ENCODE measurements around the gene HMOX2.

HMOX2 gene, protein sequence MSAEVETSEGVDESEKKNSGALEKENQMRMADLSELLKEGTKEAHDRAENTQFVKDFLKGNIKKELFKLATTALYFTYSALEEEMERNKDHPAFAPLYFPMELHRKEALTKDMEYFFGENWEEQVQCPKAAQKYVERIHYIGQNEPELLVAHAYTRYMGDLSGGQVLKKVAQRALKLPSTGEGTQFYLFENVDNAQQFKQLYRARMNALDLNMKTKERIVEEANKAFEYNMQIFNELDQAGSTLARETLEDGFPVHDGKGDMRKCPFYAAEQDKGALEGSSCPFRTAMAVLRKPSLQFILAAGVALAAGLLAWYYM

DNA sequence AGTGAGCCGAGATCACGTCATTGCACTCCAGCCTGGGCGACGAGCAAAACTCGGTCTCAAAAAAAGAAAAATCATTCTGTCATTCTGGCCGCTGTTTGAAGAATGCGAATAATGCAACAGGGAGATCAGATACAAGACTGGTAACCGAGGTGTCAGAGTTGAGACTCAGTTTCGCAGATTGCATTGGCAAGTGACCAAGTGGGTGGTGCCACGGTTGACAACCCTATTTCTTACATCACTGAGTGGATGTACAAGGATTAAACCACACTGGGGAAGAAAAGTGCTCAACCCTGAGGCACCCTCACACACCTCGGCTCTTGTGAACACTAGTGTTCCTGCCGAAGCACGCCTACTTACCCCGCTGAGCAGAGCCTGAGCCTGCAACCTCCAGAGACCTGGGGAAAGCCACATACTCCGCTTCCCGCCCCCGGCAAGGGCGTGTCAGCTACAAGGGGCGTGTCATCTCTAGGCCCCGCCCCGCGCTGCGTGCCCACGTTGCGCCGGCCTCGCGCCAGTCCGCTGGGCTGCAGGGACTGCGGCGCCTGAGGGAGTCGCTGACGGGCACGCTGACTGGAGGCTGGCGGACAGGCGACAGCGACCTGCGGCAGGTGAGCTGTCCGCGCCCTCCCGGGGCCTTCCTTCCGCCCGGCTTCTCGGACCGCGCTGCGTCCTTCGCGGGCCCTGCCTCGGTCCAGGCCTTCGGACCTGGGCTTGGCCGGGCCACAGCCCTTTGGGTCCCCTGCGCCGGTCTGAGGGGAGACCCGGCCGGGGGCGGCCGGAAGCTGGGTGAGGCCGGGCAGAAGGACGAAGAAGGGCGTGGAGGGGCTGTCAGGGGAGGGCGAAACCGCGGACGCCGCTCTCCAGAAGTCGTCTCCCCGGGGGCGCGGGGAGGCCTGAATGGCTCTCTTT lies at the start of gene HMOX2:
HMOX2 (plus strand) TSS at position 519 of the 909 bp plus-strand sequence. CDS start 29,127 bp downstream, outside the sequence.
- H3K27ac ChIP-seq (ENCODE audit: low read depth, low read length), result peak within 1 kb of the TSS; percentile 57
- H3K4me3 ChIP-seq (ENCODE audit: low read length), result peak within 1 kb of the TSS; percentile 87
- H3K9ac ChIP-seq (ENCODE audit: low read length), result peak within 1 kb of the TSS; percentile 35
- H3K36me3 ChIP-seq (ENCODE audit: control insufficient read depth, insufficient read depth, low read length), result no peaks in the 10 kb centered on the region
- no peaks in the 10 kb centered on the region for H3K27me3 ChIP-seq (ENCODE audit: control insufficient read depth, insufficient read depth, low read length)
- H3K4me1 ChIP-seq (ENCODE audit: control insufficient read depth, insufficient read depth, low read length), result no peaks in the 10 kb centered on the region

DNA sequence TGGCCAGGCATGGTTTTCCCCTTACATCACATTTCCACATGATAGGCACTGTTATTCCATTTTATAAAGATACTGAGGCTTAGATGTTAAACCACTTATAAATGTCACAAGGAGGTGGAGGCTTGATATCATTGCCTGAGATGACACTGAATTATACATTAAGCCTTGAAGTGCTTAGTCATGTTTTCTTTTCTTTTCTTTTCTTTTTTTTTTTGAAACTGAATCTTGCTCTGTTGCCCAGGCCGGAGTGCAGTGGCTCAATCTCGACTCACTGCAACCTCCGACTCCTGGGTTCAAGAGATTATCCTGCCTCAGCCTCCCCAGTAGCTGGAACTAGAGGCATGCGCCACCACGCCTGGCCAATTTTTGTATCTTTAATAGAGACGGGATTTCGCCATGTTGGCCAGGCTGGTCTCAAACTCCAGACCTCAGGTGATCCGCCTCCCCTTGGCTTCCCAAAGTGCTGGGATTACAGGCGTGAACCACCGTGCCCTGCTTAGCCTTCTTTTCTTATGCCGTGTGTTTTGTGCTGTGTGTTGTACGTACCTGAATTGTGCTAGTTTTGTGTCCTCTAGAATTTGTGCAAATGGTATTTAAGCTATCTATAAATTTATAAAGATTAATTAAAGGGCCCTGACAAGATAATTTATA lies 49.4 kb upstream of the HMOX2 start:
- no peaks in the 10 kb centered on the region for H3K36me3 ChIP-seq (ENCODE audit: control insufficient read depth, insufficient read depth, low read length)
- peaks cover 3% of the 10 kb centered on the region for H3K4me1 ChIP-seq (ENCODE audit: control insufficient read depth, insufficient read depth, low read length)
- no peak overlapping the region for H3K27ac ChIP-seq (ENCODE audit: low read depth, low read length)
- peak overlapping the region; percentile 100 for H3K4me3 ChIP-seq (ENCODE audit: low read length)
- no peak overlapping the region for H3K9ac ChIP-seq (ENCODE audit: low read length)
- no peaks in the 10 kb centered on the region for H3K27me3 ChIP-seq (ENCODE audit: control insufficient read depth, insufficient read depth, low read length)

DNA sequence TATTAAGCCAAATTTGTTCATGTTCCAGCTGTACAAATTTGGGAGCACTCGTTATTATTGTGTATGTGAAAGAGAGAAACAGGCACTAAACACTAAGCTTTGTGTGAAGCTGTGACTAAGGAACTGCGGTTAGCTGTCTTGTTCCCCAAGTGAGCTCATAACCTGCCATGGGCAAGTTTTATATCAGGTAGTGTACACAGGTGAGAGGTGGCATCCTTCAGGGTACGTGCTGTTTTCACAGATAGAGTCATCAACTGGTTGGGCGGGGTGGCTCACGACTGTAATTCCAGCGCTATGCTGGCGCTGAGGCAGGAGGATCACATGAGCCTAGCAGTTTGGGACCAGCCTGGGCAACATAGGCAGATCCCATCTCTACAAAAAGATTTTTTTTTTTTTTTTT lies 47.7 kb upstream of the HMOX2 start:
- Histone ChIP-seq H3K9ac (ENCODE audit: low read length) (no peak overlapping the region), H3K4me3 (ENCODE audit: low read length) (no peak overlapping the region), H3K4me1 (ENCODE audit: control insufficient read depth, insufficient read depth, low read length) (peaks cover 3% of the 10 kb centered on the region), H3K27me3 (ENCODE audit: control insufficient read depth, insufficient read depth, low read length) (no peaks in the 10 kb centered on the region), H3K27ac (ENCODE audit: low read depth, low read length) (no peak overlapping the region), H3K36me3 (ENCODE audit: control insufficient read depth, insufficient read depth, low read length) (no peaks in the 10 kb centered on the region)

DNA sequence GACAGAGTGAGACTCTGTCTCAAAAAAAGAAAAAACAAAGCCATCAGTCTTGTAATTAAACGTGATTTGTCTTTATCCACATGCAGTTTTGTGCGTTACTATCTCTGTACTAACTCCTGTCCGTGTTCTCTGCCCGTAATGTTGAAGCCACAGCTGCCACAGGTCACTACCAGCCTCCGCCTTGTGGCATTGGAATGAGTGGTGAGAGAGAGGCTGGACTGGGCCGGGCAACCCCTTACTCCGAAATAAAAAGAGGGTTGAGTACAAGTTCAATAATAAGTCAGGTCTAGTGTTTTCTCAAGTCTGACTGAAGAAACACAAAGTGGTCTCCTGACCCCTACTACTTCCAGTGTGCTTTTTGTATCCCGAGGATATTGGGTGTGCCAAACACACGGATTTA lies 45.2 kb upstream of the HMOX2 start:
- no peak overlapping the region for H3K27ac ChIP-seq (ENCODE audit: low read depth, low read length)
- peaks cover 10% of the 10 kb centered on the region for H3K36me3 ChIP-seq (ENCODE audit: control insufficient read depth, insufficient read depth, low read length)
- H3K9ac ChIP-seq (ENCODE audit: low read length), result no peak overlapping the region
- H3K4me3 ChIP-seq (ENCODE audit: low read length), result no peak overlapping the region
- no peaks in the 10 kb centered on the region for H3K27me3 ChIP-seq (ENCODE audit: control insufficient read depth, insufficient read depth, low read length)
- H3K4me1 ChIP-seq (ENCODE audit: control insufficient read depth, insufficient read depth, low read length), result no peaks in the 10 kb centered on the region

DNA sequence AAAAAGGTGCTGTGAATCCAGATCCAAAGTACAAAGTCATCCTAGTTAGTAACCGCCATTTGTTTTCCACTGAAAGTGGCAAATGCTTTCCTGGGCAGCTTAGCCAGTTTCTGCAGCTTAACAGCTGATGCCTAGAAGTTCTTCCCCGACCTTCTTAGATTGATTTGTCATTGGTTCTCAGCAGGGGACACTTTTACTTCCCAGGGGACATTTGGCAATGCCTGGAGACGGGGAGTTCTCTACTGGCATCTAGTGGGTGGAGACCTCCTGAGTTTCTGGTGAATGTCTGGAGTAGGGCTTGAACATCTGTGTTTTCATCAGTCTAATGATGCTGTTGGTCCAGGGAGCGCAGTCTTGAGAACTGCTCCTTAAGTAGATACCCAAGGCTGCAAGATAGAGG lies 43.0 kb upstream of the HMOX2 start:
- Histone ChIP-seq H3K9ac (ENCODE audit: low read length) (no peak overlapping the region), H3K36me3 (ENCODE audit: control insufficient read depth, insufficient read depth, low read length) (peaks cover 16% of the 10 kb centered on the region), H3K27ac (ENCODE audit: low read depth, low read length) (no peak overlapping the region), H3K4me3 (ENCODE audit: low read length) (no peak overlapping the region), H3K27me3 (ENCODE audit: control insufficient read depth, insufficient read depth, low read length) (no peaks in the 10 kb centered on the region), H3K4me1 (ENCODE audit: control insufficient read depth, insufficient read depth, low read length) (no peaks in the 10 kb centered on the region)

DNA sequence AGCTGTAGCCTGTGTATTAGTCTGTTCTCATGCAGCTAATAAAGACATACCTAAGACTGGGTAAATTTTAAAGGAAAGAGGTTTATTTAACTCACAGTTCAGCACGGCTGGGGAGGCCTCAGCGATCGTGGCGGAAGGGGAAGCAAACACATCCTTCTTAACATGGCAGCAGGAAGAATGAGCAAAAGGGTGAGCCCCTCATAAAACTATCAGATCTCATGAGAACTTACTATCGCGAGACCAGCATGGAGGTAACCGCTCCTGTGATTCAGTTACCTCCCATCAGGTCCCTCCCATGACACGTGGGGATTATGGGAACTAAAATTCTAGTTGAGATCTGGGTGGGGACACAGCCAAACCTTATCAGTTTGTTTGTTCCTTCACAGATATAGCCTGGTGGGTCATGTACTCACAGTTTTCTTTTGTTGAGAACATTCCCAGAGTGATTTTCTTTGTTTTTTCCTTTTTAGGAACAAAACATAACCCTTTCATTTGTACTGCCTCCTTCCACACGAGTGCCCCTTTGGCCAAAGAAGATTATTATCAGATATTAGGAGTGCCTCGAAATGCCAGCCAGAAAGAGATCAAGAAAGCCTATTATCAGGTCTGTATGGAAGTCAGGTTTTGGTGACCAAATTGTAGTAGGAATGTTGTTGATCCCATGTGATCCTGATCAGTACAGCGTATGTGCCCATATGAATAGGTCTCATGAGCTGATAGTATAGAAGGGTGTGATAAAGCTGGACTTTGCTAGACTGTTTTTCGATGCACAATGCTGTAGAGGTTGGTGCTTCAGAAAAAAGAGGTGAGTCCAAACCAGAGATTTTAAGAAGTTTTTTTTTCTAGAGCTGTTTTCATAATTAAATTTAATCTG lies 42.0 kb upstream of the HMOX2 start:
- Histone ChIP-seq H3K4me1 (ENCODE audit: control insufficient read depth, insufficient read depth, low read length) (no peaks in the 10 kb centered on the region), H3K9ac (ENCODE audit: low read length) (no peak overlapping the region), H3K36me3 (ENCODE audit: control insufficient read depth, insufficient read depth, low read length) (peaks cover 16% of the 10 kb centered on the region), H3K27me3 (ENCODE audit: control insufficient read depth, insufficient read depth, low read length) (no peaks in the 10 kb centered on the region), H3K4me3 (ENCODE audit: low read length) (no peak overlapping the region), H3K27ac (ENCODE audit: low read depth, low read length) (no peak overlapping the region)

DNA sequence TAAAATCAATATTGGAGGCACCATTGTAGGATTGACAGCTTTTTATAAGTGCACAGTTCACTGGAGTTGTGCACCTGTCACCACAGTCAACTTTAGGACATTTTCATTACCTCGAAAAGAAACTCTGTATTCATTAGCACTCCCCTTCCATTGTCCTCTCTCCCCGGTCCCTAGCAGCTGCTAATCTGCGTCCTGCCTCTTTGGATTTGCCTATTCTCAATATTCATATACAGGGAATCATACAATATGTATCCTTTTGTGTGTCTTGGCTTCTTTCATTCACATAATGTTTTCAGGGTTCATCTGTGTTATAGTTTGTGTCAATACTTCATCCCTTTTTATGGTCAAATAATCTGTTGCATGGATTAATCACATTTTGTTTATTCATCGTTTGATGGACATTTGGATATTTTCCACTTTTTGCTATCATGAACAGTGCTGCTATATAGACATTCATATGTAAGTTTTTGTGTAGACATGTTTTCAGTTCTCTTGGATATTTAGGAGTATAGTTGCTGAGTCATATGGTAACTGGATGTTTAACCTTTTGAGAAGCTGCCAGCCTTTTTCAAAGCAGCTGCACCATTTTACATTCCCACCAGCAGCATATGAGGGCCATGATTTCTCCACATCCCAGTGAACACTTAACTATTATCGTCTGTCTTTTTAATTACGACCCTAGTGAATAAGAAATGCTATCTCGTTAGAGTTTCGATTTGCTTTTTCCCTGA lies 40.7 kb upstream of the HMOX2 start:
- Histone ChIP-seq H3K4me1 (ENCODE audit: control insufficient read depth, insufficient read depth, low read length) (no peaks in the 10 kb centered on the region), H3K36me3 (ENCODE audit: control insufficient read depth, insufficient read depth, low read length) (peaks cover 23% of the 10 kb centered on the region), H3K4me3 (ENCODE audit: low read length) (no peak overlapping the region), H3K27ac (ENCODE audit: low read depth, low read length) (no peak overlapping the region), H3K27me3 (ENCODE audit: control insufficient read depth, insufficient read depth, low read length) (no peaks in the 10 kb centered on the region), H3K9ac (ENCODE audit: low read length) (no peak overlapping the region)

DNA sequence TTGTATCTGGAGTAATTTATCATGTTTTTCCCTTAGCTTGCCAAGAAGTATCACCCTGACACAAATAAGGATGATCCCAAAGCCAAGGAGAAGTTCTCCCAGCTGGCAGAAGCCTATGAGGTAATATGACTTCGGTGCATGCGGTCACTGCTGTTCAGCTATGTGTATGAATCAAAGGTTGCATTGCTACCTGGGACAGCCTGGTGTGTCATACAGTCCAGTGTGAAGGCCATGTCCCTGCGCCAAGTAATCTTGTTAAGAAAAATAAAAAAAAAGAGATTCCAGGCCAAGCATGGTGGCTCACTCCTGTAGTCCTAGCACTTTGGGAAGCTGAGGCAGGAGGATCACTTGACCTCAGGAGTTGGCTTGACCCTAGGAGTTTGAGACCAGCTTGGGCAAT lies 38.8 kb upstream of the HMOX2 start:
- Histone ChIP-seq H3K27ac (ENCODE audit: low read depth, low read length) (no peak overlapping the region), H3K4me1 (ENCODE audit: control insufficient read depth, insufficient read depth, low read length) (no peaks in the 10 kb centered on the region), H3K9ac (ENCODE audit: low read length) (no peak overlapping the region), H3K4me3 (ENCODE audit: low read length) (no peak overlapping the region), H3K36me3 (ENCODE audit: control insufficient read depth, insufficient read depth, low read length) (peaks cover 35% of the 10 kb centered on the region), H3K27me3 (ENCODE audit: control insufficient read depth, insufficient read depth, low read length) (no peaks in the 10 kb centered on the region)

DNA sequence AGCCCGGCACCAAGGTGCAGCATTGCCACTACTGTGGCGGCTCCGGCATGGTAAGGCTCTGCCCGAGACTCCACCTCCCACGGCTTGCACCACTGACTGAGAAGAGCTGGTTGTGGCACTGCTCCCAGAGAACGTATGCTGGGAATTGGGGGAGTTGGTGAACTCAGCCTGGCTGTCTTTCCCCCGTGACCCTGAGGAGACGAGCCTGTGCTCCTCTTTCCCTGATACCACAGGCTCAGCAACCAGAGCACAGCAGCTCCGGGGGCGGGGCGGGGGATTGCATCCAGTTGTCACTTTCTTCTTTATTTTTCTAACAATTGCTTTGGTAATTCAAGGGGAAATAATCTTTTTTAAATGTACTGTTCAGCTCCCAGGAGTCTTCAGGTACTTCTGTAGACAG lies 33.8 kb upstream of the HMOX2 start:
- Histone ChIP-seq H3K27ac (ENCODE audit: low read depth, low read length) (no peak overlapping the region), H3K4me3 (ENCODE audit: low read length) (no peak overlapping the region), H3K36me3 (ENCODE audit: control insufficient read depth, insufficient read depth, low read length) (peaks cover 50% of the 10 kb centered on the region), H3K9ac (ENCODE audit: low read length) (no peak overlapping the region), H3K4me1 (ENCODE audit: control insufficient read depth, insufficient read depth, low read length) (no peaks in the 10 kb centered on the region), H3K27me3 (ENCODE audit: control insufficient read depth, insufficient read depth, low read length) (no peaks in the 10 kb centered on the region)

DNA sequence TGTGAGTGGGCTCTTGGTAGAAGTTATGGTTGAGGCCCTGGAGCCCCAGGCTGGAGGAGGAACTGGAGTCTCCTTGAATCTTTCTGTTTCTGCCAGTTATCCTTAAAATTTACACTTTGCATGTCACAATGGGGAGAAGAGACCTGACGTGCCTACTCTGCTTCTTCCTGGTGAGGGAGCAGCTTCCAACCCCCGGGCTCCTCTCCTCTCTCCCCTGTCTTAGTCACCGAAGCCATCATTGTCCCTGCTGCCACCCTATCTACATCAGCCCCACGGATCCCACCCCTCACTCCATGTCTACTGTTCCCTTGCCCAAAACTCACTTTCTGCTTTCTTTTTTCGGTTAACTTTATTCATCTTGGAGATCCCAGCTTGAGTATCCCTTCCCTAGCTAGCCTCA lies 32.9 kb upstream of the HMOX2 start:
- Histone ChIP-seq H3K27ac (ENCODE audit: low read depth, low read length) (no peak overlapping the region), H3K4me1 (ENCODE audit: control insufficient read depth, insufficient read depth, low read length) (no peaks in the 10 kb centered on the region), H3K27me3 (ENCODE audit: control insufficient read depth, insufficient read depth, low read length) (no peaks in the 10 kb centered on the region), H3K4me3 (ENCODE audit: low read length) (no peak overlapping the region), H3K36me3 (ENCODE audit: control insufficient read depth, insufficient read depth, low read length) (peaks cover 48% of the 10 kb centered on the region), H3K9ac (ENCODE audit: low read length) (no peak overlapping the region)

DNA sequence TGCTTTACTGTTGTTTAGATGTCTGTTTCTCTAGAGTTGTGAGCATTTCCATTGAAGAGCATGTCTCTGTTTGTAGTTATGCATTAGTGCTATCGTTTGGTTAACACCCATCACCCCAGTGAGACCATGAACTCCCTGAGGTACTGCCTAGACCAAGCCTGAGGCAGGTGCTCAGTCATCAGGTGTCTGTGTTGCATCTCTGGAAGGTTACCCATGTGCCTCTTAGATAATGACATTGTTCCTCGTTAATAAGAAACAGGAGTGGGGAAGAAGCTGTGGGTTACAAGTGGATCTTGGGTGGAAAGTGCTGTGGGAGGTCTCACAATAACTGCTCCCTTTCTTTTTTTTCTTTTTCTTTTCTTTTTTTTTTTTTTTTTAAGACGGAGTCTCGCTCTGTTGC lies 32.2 kb upstream of the HMOX2 start:
- Histone ChIP-seq H3K36me3 (ENCODE audit: control insufficient read depth, insufficient read depth, low read length) (peaks cover 53% of the 10 kb centered on the region), H3K4me1 (ENCODE audit: control insufficient read depth, insufficient read depth, low read length) (no peaks in the 10 kb centered on the region), H3K27me3 (ENCODE audit: control insufficient read depth, insufficient read depth, low read length) (no peaks in the 10 kb centered on the region), H3K27ac (ENCODE audit: low read depth, low read length) (no peak overlapping the region), H3K4me3 (ENCODE audit: low read length) (no peak overlapping the region), H3K9ac (ENCODE audit: low read length) (no peak overlapping the region)

All from rectal smooth muscle tissue (tissue), 1 donor.